K562 (cell line): ENCODE measurements around the gene ABT1. TPM values are rescaled to one million over a fixed set of nuclear protein-coding genes. Genes with fewer than 3 reads are reported as not detected.
A peak's percentile ranks its signal among the peaks of the same experiment; 100 is the strongest.

Experiments
- BRF1 ChIP-seq: IDR thresholded peaks from 3 replicates; pipeline ENCODE4 v1.6.1; 2011; ENCODE audit warnings: borderline replicate concordance, mild to moderate bottlenecking; ENCODE audit not compliant: insufficient read length; ENCODE audit errors: extremely low read depth
- CBX1 ChIP-seq: sonication (generic); IDR thresholded peaks from 2 replicates; pipeline ENCODE4 v1.6.1; 2016; ENCODE audit warnings: antibody characterized with exemption, low read depth, mild to moderate bottlenecking
- HDAC1 ChIP-seq, 2 experiments: fragments of 450-650 bp; IDR thresholded peaks; 2 replicates each; pipeline ENCODE4 v1.6.1; 2016 to 2017; ENCODE audit warnings: inconsistent platforms in 1 of 2, mild to moderate bottlenecking in 1 of 2, moderate library complexity in 1 of 2
- HEY1 ChIP-seq: fragments of 250-450 bp; sonication (Bioruptor Pico); IDR thresholded peaks from 2 replicates; pipeline ENCODE4 v1.5.0; 2020; ENCODE audit warnings: mild to moderate bottlenecking, moderate library complexity, borderline replicate concordance
- HMG20B ChIP-seq: fragments of 250-450 bp; sonication (Bioruptor Pico); IDR thresholded peaks from 2 replicates; pipeline ENCODE4 v1.5.0; 2021; ENCODE audit warnings: mild to moderate bottlenecking
- NRF1 ChIP-seq, 2 experiments: fragments of 450-650 bp; IDR thresholded peaks in 1 of 2; conservative IDR thresholded peaks in 1 of 2; 2 replicates each; pipeline ENCODE4 v1.6.1; 2014; ENCODE audit warnings: mild to moderate bottlenecking in 2 of 2
- POLR2H ChIP-seq: IDR thresholded peaks from 2 replicates; pipeline ENCODE4 v1.6.1; 2016; ENCODE audit warnings: missing genetic modification characterization, low read depth, mild to moderate bottlenecking, control low read depth, missing compliant biosample characterization, moderate library complexity
- YY1 ChIP-seq, 3 experiments: IDR thresholded peaks; 2 replicates each; pipeline ENCODE4 v1.6.1; 2011; ENCODE audit warnings: low read length in 2 of 3, mild to moderate bottlenecking in 2 of 3, moderate library complexity in 2 of 3, borderline replicate concordance in 1 of 3, control low read depth in 1 of 3, low read depth in 1 of 3; ENCODE audit not compliant: insufficient read depth in 3 of 3, insufficient replicate concordance in 2 of 3, control insufficient read depth in 1 of 3, insufficient read length in 1 of 3; ENCODE audit errors: extremely low read depth in 1 of 3
- ZNF212 ChIP-seq: fragments of 450-650 bp; formaldehyde crosslinking; IDR thresholded peaks from 2 replicates; pipeline ENCODE4 v1.4.0; 2020; ENCODE audit warnings: mild to moderate bottlenecking
- ZNF217 ChIP-seq: sonication (generic); formaldehyde crosslinking; IDR thresholded peaks from 2 replicates; pipeline ENCODE4 v1.8.0; 2022; ENCODE audit warnings: mild to moderate bottlenecking, missing genetic modification reagents
- ZSCAN32 ChIP-seq: fragments of 450-650 bp; formaldehyde crosslinking; IDR thresholded peaks from 2 replicates; pipeline ENCODE4 v1.4.0; 2020; ENCODE audit warnings: mild to moderate bottlenecking, moderate library complexity
- polyA plus RNA-seq, 8 experiments: library from polyadenylated mRNA; depleted of rRNA in 4 of 8; stranded (reverse) in 5 of 8; unstranded in 3 of 8; fragments of >200 nt; fragmentation: Nextera tagmentation in 2 of 8; fragmentation: Illumina TruSeq in 1 of 8; extraction: Ambion mirVana in 2 of 8; extraction: Trizol in 1 of 8; gene quantifications; 2 replicates each; pipeline versions ENCODE4 v1.2.1 to v1.2.3, GENCODE V29; 2011 to 2014; ENCODE audit warnings: inconsistent platforms in 1 of 8, missing spikeins in 1 of 8
- total RNA-seq, 7 experiments: library from RNA; depleted of rRNA in 6 of 7; stranded (reverse); fragments of >200 nt in 6 of 7; fragmentation: Illumina TruSeq in 2 of 7; extraction: Trizol in 2 of 7; gene quantifications; 2 replicates each; pipeline versions ENCODE4 v1.2.1 to v1.2.3, GENCODE V29; 2011 to 2021; ENCODE audit warnings: low replicate concordance in 1 of 7
- TF ChIP-seq, protein P1 (sequence below): fragments of 250-450 bp; sonication (Bioruptor Pico); IDR thresholded peaks from 2 replicates; pipeline ENCODE4 v1.5.0; 2020; ENCODE audit warnings: mild to moderate bottlenecking
- TF ChIP-seq, protein P2 (sequence below): sonication (generic); formaldehyde crosslinking; IDR thresholded peaks from 2 replicates; pipeline ENCODE4 v1.8.0; 2022; ENCODE audit warnings: mild to moderate bottlenecking, missing genetic modification reagents
- TF ChIP-seq, protein P3 (sequence below), 2 experiments: fragments of 450-650 bp; conservative IDR thresholded peaks; 2 replicates each; pipeline ENCODE4 v1.6.1; 2017; ENCODE audit warnings: mild to moderate bottlenecking in 2 of 2, moderate library complexity in 2 of 2
- TF ChIP-seq, protein P4 (sequence below): fragments of 200-800 bp; sonication (Bioruptor generic); IDR thresholded peaks from 2 replicates; pipeline ENCODE4 v1.6.1; 2016; ENCODE audit warnings: missing genetic modification characterization, missing compliant biosample characterization
- TF ChIP-seq, protein P5 (sequence below): conservative IDR thresholded peaks from 2 replicates; pipeline ENCODE4 v1.6.1; 2011; ENCODE audit warnings: low read depth, mild to moderate bottlenecking, low read length; ENCODE audit not compliant: control insufficient read depth

ABT1 gene
- total and polyA plus RNA-seq, 9 of the 15 experiments (the other 6 are each of a cell fraction or from before 2014, with no cell fraction given), result 8.8 to 52.7 (median 40.7) TPM

DNA sequence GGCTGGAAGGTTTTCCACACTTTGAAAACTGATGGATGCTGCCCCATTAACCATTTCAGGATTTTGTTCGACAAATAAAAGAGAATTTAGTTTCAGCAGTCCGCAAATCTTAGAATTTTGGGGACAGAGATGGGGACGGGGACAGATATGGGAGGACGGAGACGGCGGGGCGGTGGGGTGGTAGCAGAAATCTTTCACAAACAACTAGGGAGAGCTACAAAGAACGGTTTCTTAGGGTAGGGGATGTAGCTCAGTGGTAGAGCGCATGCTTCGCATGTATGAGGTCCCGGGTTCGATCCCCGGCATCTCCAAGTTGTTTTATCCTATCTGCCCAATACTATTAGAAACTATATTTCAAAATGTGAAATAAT, 43.5 kb upstream of the ABT1 start (continued):
- TF ChIP-seq, protein P1, sequence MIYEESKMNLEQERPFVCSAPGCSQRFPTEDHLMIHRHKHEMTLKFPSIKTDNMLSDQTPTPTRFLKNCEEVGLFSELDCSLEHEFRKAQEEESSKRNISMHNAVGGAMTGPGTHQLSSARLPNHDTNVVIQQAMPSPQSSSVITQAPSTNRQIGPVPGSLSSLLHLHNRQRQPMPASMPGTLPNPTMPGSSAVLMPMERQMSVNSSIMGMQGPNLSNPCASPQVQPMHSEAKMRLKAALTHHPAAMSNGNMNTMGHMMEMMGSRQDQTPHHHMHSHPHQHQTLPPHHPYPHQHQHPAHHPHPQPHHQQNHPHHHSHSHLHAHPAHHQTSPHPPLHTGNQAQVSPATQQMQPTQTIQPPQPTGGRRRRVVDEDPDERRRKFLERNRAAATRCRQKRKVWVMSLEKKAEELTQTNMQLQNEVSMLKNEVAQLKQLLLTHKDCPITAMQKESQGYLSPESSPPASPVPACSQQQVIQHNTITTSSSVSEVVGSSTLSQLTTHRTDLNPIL (CRISPR knock-in tag), result no peak
- TF ChIP-seq YY1 (IDR thresholded peaks at IDR 0.05; ENCODE audit: borderline replicate concordance in 1 of 3, control insufficient read depth in 1 of 3, extremely low read depth in 1 of 3, insufficient read depth in 3 of 3, insufficient read length in 1 of 3, insufficient replicate concordance in 2 of 3, low read depth in 1 of 3, low read length in 2 of 3) (peak in 2 of 3 experiments; percentile 28 to 49), HMG20B (CRISPR knock-in tag) (no peak), HEY1 (CRISPR knock-in tag) (no peak), ZNF217 (CRISPR knock-in tag) (no peak), BRF1 (no peak), CBX1 (no peak), ZSCAN32 (CRISPR knock-in tag) (no peak), HDAC1 (IDR thresholded peaks at IDR 0.05) (peak in 1 of 2 experiments; percentile 96; a peak in 2 of 4 replicates), POLR2H (tag) (peak; percentile 99), NRF1 (conservative IDR thresholded peaks at IDR 0.05 in 1 of 2, IDR thresholded peaks at IDR 0.05 in 1 of 2) (peak; percentile 38 to 45; a peak in 3 of 4 replicates), ZNF212 (CRISPR knock-in tag) (no peak)
- TF ChIP-seq, protein P2, sequence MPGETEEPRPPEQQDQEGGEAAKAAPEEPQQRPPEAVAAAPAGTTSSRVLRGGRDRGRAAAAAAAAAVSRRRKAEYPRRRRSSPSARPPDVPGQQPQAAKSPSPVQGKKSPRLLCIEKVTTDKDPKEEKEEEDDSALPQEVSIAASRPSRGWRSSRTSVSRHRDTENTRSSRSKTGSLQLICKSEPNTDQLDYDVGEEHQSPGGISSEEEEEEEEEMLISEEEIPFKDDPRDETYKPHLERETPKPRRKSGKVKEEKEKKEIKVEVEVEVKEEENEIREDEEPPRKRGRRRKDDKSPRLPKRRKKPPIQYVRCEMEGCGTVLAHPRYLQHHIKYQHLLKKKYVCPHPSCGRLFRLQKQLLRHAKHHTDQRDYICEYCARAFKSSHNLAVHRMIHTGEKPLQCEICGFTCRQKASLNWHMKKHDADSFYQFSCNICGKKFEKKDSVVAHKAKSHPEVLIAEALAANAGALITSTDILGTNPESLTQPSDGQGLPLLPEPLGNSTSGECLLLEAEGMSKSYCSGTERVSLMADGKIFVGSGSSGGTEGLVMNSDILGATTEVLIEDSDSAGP (CRISPR knock-in tag), result no peak
- TF ChIP-seq, protein P3, sequence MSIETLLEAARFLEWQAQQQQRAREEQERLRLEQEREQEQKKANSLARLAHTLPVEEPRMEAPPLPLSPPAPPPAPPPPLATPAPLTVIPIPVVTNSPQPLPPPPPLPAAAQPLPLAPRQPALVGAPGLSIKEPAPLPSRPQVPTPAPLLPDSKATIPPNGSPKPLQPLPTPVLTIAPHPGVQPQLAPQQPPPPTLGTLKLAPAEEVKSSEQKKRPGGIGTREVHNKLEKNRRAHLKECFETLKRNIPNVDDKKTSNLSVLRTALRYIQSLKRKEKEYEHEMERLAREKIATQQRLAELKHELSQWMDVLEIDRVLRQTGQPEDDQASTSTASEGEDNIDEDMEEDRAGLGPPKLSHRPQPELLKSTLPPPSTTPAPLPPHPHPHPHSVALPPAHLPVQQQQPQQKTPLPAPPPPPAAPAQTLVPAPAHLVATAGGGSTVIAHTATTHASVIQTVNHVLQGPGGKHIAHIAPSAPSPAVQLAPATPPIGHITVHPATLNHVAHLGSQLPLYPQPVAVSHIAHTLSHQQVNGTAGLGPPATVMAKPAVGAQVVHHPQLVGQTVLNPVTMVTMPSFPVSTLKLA (conservative IDR thresholded peaks at IDR 0.05), result peak in 1 of 2 experiments; percentile 45; a peak in 2 of 4 replicates
- TF ChIP-seq, protein P4, sequence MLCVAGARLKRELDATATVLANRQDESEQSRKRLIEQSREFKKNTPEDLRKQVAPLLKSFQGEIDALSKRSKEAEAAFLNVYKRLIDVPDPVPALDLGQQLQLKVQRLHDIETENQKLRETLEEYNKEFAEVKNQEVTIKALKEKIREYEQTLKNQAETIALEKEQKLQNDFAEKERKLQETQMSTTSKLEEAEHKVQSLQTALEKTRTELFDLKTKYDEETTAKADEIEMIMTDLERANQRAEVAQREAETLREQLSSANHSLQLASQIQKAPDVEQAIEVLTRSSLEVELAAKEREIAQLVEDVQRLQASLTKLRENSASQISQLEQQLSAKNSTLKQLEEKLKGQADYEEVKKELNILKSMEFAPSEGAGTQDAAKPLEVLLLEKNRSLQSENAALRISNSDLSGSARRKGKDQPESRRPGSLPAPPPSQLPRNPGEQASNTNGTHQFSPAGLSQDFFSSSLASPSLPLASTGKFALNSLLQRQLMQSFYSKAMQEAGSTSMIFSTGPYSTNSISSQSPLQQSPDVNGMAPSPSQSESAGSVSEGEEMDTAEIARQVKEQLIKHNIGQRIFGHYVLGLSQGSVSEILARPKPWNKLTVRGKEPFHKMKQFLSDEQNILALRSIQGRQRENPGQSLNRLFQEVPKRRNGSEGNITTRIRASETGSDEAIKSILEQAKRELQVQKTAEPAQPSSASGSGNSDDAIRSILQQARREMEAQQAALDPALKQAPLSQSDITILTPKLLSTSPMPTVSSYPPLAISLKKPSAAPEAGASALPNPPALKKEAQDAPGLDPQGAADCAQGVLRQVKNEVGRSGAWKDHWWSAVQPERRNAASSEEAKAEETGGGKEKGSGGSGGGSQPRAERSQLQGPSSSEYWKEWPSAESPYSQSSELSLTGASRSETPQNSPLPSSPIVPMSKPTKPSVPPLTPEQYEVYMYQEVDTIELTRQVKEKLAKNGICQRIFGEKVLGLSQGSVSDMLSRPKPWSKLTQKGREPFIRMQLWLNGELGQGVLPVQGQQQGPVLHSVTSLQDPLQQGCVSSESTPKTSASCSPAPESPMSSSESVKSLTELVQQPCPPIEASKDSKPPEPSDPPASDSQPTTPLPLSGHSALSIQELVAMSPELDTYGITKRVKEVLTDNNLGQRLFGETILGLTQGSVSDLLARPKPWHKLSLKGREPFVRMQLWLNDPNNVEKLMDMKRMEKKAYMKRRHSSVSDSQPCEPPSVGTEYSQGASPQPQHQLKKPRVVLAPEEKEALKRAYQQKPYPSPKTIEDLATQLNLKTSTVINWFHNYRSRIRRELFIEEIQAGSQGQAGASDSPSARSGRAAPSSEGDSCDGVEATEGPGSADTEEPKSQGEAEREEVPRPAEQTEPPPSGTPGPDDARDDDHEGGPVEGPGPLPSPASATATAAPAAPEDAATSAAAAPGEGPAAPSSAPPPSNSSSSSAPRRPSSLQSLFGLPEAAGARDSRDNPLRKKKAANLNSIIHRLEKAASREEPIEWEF (CRISPR knock-in tag), result peak; percentile 93
- TF ChIP-seq, protein P5, sequence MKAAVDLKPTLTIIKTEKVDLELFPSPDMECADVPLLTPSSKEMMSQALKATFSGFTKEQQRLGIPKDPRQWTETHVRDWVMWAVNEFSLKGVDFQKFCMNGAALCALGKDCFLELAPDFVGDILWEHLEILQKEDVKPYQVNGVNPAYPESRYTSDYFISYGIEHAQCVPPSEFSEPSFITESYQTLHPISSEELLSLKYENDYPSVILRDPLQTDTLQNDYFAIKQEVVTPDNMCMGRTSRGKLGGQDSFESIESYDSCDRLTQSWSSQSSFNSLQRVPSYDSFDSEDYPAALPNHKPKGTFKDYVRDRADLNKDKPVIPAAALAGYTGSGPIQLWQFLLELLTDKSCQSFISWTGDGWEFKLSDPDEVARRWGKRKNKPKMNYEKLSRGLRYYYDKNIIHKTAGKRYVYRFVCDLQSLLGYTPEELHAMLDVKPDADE, result peak; percentile 96
